Activated T-cell treated with anti-CD3 and anti-CD28 coated beads, Interleukin-2, amount 50 U/mL, for 72 hours (primary cell): Measurements from ENCODE around the gene SEC24C. TPM values are rescaled to one million over a fixed set of nuclear protein-coding genes. Genes with fewer than 3 reads are reported as not detected.
A peak's percentile ranks its signal among the peaks of the same experiment; 100 is the strongest.
"Not testable (repeated sequence)": the region's sequence is repeated elsewhere in the genome, so short reads cannot be mapped to it uniquely, and the experiment has no call there.

Experiments used
- ATAC-seq, 2 donors: fragments of 150-1000 bp; cut with Tn5 transposase; replicated peaks in 1 of 2; 2 replicates each; pipeline ENCODE4 v1.10.0; 2021; ENCODE audit warnings: moderate library complexity in 2 of 2, mild to moderate bottlenecking in 1 of 2
- DNase-seq, 2 donors: peaks; one replicate each; pipeline ENCODE4 v3.0.0; 2021 to 2022; ENCODE audit warnings: mixed read lengths in 1 of 2
- H3K27ac Mint-ChIP-seq: one replicate; pipeline ENCODE4 v1.8.0; 2022; ENCODE audit warnings: mild to moderate bottlenecking, moderate library complexity, mixed read lengths
- H3K27me3 Mint-ChIP-seq: one replicate; pipeline ENCODE4 v1.8.0; 2022; ENCODE audit warnings: low read depth, mixed read lengths
- H3K36me3 Mint-ChIP-seq, 2 donors: one replicate each; pipeline ENCODE4 v1.8.0; 2022; ENCODE audit warnings: mixed read lengths in 2 of 2, mild to moderate bottlenecking in 1 of 2; ENCODE audit not compliant: insufficient read depth in 2 of 2
- H3K4me1 Mint-ChIP-seq: one replicate; pipeline ENCODE4 v1.8.0; 2022; ENCODE audit warnings: low read depth, mixed read lengths
- H3K4me3 Mint-ChIP-seq, 2 donors: one replicate each; pipeline ENCODE4 v1.8.0; 2022; ENCODE audit warnings: mild to moderate bottlenecking in 2 of 2, mixed read lengths in 2 of 2, moderate library complexity in 2 of 2
- H3K9me3 Mint-ChIP-seq, 2 donors: one replicate each; pipeline ENCODE4 v1.8.0; 2022; ENCODE audit warnings: mixed read lengths in 2 of 2
- total RNA-seq, 2 donors: library from RNA; stranded (reverse); gene quantifications; one replicate each; pipeline ENCODE4 v1.2.3, GENCODE V29; 2022

The SEC24C gene
- total RNA-seq, 2 donors from 2014 or later = 105 to 119 TPM

DNA sequence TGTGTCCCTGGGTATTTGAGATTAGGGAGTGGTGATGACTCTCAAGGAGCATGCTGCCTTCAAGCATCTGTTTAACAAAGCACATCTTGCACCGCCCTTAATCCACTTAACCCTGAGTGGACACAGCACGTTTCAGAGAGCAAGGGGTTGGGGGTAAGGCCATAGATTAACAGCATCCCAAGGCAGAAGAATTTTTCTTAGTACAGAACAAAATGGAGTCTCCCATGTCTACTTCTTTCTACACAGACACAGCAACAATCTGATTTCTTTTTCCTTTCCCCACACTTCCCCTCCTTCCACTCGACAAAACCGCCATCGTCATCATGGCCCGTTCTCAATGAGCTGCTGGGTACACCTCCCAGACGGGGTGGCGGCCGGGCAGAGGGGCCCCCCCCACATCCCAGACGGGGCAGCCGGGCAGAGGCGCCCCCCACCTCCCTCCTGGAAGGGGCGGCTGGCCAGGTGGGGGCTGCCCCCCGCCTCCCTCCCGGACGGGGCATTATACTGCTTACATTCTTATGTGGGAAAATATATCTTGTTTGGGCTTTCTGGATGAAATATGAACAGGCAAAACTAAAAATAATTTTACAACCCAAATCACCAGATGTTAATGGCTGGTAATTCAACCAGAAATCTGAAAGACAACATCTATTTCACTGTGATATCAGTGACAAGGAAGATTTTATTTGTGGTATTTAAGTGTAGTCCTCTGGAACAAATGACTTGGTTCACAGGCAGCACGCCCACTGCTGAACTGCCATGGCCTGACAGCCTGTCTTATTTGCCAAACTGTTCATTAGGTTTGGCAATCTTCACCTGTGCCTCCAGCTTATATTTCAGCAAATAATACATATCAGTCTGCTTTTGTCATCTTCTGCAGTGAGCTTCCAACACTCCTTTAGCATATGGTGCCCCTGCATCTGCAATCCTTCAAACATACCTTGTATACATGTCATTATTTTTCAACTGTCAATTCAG lies 28.7 kb upstream of the SEC24C start:
- H3K36me3 Mint-ChIP-seq = peaks cover 5 to 18% of the 10 kb centered on the region in 2 donors
- H3K4me3 Mint-ChIP-seq, H3K27me3 Mint-ChIP-seq, H3K4me1 Mint-ChIP-seq, H3K27ac Mint-ChIP-seq, H3K9me3 Mint-ChIP-seq, ATAC-seq, DNase-seq: not testable (repeated sequence)

DNA sequence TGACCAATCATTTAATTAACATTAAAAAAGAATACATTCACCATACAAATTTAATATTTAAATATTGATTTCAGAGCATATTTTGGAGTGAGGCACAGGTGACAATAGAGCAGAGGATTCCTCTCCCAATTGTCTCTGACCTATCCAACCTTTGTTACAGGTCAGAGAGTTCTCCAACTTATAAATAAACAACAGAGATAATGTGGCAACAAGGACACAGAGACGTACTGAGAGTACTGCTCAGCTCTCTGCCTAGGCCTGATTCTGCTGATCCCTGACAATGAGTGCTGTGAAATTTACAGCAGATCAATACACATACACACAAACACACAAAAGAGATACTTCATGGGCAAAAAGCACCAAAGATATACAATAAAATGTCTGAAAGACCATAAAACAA lies 27.9 kb upstream of the SEC24C start:
- H3K27ac Mint-ChIP-seq = no peak overlapping the region
- DNase-seq (no peak), ATAC-seq (no peak)
- H3K4me1 Mint-ChIP-seq = peaks cover 4% of the 10 kb centered on the region
- H3K36me3 Mint-ChIP-seq = peaks cover 5 to 18% of the 10 kb centered on the region in 2 donors
- no peak overlapping the region for H3K4me3 Mint-ChIP-seq
- no peaks in the 10 kb centered on the region for H3K27me3 Mint-ChIP-seq
- no peaks in the 10 kb centered on the region for H3K9me3 Mint-ChIP-seq

DNA sequence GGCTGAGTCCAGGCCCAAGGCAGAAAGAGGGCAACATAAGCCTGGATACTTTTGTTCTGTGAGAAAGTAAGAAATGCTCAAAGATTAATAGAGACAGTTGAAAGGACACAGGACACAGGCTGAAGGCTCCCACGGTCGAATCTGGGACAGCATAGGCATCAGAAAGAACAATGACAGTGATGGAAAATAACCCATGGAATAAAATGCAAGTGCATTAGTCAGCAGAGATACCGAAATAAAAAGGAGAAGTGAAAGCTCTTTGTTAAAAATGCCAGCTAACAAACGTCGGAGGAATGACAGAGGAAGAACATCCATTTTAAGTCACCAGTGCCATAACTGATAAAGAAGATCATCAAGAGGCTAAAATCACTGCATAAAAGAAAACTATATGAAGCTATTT lies 26.6 kb upstream of the SEC24C start:
- Mint-ChIP-seq H3K27me3 (no peaks in the 10 kb centered on the region), H3K4me1 (peaks cover 4% of the 10 kb centered on the region), H3K36me3 (peaks cover 7 to 16% of the 10 kb centered on the region in 2 donors), H3K9me3 (no peaks in the 10 kb centered on the region), H3K27ac (no peak overlapping the region), H3K4me3 (no peak overlapping the region)
- DNase-seq (no peak), ATAC-seq (no peak)

DNA sequence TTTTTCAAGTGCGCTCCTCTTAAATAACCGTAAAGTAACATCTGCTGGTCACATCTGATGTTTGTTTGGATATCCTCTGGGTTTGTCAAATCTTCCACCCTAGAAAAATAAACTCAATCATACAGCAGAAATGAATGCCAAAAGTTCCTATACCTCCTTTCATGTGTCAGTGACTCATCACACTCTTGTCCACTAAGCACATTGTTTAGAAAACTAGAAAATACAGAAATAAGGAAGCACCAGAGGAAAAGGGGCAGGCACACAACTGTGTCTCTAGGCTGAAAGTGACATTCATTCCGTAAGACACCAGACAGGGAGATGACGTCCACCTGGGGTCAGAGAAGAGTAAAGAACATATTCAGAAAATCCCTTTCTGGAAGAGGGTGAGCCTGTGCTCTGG lies 23.6 kb upstream of the SEC24C start:
- not testable (repeated sequence) for H3K27me3 Mint-ChIP-seq, H3K4me3 Mint-ChIP-seq
- peaks cover 7 to 18% of the 10 kb centered on the region in 2 donors for H3K36me3 Mint-ChIP-seq

DNA sequence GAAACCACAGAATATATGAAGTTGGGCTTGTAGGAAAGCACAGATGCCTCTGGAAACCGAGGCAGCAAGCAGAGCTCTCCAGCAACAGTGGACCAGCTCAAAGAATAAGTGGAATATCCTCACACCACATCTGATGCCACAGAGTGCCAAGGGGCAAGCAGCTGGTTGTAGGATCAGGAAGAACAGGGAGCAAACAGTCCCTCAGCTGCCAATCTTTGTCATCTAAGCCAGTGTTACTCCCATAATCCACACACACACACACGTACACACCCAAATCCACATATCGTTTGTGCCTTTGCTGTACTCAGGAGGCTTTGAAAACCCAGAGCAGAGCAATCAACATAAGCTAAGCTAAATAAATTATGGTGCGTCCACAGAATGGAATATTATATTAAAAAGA lies 20.7 kb upstream of the SEC24C start:
- DNase-seq (no peak), ATAC-seq (no peak)
- Mint-ChIP-seq H3K27me3 (no peaks in the 10 kb centered on the region), H3K4me1 (peaks cover 3% of the 10 kb centered on the region), H3K27ac (no peak overlapping the region), H3K4me3 (no peak overlapping the region), H3K36me3 (peaks cover 9 to 14% of the 10 kb centered on the region in 2 donors), H3K9me3 (no peaks in the 10 kb centered on the region)

More for the DNA sequence above, 23.6 kb upstream of the SEC24C start:
- H3K9me3 Mint-ChIP-seq, H3K27ac Mint-ChIP-seq, H3K4me1 Mint-ChIP-seq, DNase-seq, ATAC-seq: not testable (repeated sequence)

DNA sequence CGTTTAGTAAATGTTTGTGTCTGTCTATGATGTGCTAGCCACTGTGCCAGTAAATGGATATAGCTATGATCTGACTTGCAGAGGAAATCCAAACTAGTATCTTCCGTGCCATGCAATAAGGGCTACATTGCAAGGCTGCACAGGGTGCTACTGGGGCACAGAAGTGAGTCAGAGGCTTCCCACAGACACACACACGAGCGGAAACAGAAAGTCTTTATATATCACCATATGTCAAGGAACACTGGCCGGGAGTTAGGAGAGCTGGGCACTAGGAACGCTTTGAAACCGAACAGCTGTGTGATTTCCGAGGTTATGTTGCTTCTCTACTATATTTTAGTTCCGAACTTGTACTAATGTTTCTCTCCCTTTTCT lies 14.4 kb upstream of the SEC24C start:
- not testable (repeated sequence) for H3K36me3 Mint-ChIP-seq, H3K4me1 Mint-ChIP-seq, H3K27me3 Mint-ChIP-seq, H3K9me3 Mint-ChIP-seq
- Mint-ChIP-seq H3K4me3 (peak overlapping the region; percentile 92 to 94), H3K27ac (peak overlapping the region; percentile 95)
- ATAC-seq = peak; percentile 52 to 58
- DNase-seq = peak; percentile 35 to 54

DNA sequence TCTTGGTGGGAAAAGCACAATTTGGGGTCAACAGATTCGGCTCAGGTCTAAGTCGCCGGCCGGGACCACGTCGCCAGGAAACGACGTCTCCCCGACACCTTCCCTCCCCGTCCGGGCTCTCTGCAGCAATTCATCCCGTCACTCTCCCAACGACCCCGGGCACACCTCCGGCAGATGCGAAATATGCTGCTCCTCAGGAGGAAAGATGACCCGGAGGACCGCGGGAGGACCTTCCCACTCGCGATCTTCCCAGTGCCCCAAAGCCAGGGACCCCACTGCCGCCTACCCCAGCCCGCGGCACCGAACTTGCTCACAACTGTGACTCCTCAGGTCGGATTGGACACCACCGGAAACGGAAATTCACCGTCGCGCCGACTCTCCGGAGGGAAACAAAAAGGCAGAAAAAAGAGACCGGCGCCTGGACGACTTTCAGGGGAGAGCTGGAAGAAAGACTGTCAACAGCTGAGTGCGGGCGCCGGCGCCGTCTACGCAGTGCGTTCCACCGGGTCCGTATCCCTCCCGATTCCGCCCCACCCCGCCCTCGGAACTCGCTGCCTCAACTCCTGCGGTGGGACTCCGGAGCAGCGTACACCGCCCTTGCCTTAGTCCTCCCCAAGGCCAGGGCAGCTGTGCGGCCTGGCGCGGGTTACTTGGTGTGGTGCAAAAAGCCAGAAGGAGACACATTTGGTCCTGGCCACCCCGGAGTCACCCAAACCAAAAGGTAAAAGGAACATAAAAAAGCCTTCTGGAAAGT lies 13.8 kb upstream of the SEC24C start:
- H3K27me3 Mint-ChIP-seq = no peaks in the 10 kb centered on the region
- peaks cover 5% of the 10 kb centered on the region for H3K4me1 Mint-ChIP-seq
- no peaks in the 10 kb centered on the region for H3K9me3 Mint-ChIP-seq
- H3K4me3 Mint-ChIP-seq = peak overlapping the region; percentile 92 to 94
- ATAC-seq (peak; percentile 93 to 94), DNase-seq (peak; percentile 91 to 94)
- peaks cover 5 to 7% of the 10 kb centered on the region in 2 donors for H3K36me3 Mint-ChIP-seq
- peak overlapping the region; percentile 95 for H3K27ac Mint-ChIP-seq

DNA sequence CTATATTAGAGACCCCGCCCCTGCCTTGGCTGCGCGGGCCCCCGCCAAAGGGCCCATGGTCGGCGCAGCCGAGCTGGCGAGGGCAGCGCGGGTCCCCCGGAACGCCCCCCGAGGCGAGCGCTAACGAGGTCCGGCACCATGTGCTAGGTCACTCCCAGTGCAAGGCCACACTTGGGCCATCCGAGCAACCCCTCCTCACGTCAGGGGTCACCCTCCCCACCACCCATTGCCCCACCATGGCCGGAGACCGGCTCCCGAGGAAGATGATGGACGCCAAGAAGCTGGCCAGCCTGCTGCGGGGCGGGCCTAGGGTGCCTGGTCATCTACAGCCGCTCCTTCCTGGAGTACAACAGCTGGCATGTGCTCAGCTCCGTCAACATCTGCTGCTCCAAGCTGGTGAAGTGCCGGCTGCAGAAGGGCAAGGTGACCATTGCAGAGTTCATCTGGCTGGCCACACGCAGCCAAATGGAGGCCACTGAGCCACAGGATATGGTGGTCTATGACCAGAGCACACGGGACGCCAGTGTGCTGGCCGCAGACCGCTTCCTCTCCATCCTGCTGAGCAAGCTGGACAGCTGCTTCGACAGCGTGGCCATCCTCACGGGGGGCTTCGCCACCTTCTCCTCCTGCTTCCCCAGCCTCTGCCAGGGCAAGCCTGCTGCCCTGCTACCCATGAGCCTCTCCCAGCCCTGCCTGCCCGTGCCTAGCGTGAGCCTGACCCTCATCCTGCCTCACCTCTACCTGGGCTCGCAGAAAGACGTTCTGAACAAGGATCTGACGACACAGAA lies 12.4 kb upstream of the SEC24C start:
- no peaks in the 10 kb centered on the region for H3K9me3 Mint-ChIP-seq
- peak overlapping the region; percentile 52 to 92 for H3K4me3 Mint-ChIP-seq
- DNase-seq = no peak
- no peaks in the 10 kb centered on the region for H3K27me3 Mint-ChIP-seq
- ATAC-seq = no peak
- H3K27ac Mint-ChIP-seq = peak overlapping the region; percentile 14
- H3K36me3 Mint-ChIP-seq = peaks cover 1 to 3% of the 10 kb centered on the region in 2 donors
- H3K4me1 Mint-ChIP-seq = peaks cover 5% of the 10 kb centered on the region

DNA sequence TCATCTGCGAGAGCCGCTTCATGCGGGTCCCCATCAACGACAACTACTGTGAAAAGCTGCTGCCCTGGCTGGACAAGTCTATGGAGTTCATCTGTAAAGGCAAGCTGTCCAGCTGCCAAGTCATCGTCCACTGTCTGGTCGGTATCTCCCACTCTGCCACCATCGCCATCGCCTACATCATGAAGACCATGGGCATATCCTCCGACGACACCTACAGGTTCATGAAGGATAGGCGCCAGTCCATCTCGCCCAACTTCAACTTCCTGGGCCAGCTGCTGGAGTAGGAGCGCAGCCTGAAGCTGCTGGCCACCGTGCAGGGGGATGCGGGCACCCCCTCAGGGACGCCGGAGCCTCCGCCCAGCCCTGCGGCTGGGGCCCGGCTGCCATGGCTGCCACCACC lies 11.7 kb upstream of the SEC24C start:
- ATAC-seq = no peak
- Mint-ChIP-seq H3K27me3 (no peaks in the 10 kb centered on the region), H3K36me3 (peaks cover 0 to 1% of the 10 kb centered on the region in 2 donors), H3K4me1 (peaks cover 5% of the 10 kb centered on the region), H3K9me3 (no peaks in the 10 kb centered on the region), H3K27ac (peak overlapping the region; percentile 14), H3K4me3 (peak overlapping the region; percentile 43 to 52)
- DNase-seq = no peak

DNA sequence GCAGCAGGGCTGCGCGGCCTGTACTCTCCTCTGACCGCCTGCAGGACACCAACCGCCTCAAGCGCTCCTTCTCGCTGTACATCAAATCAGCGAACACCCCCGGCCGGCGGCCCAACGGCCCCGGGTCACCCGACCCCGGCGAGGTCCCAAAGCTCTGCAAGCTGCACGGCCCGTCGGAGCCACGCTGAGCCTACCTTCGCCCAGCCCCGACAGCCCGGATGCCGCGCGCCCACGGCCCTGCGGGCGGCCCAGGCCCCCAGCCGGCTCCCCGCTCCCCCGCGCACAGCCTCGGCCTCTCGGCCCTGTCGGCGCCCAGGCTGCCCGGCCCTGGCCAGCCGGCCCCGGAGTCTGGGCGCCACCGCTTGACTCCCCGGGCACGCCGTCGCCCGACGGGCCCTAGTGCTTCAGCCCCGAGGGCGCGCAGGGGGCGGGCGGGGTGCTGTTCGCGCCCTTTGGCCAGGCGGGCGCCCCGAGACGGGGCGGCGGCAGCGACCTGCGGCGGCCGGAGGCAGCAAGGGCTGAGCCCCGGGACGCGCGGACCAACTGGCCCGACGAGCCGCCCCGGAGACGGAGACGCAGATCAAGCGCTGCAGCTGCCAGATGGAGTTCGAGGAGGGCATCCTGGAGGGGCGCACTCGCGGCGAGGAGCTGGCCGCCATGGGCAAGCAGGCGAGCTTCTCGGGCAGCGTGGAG lies 11.1 kb upstream of the SEC24C start:
- DNase-seq = no peak
- Mint-ChIP-seq H3K4me1 (peaks cover 5% of the 10 kb centered on the region), H3K27me3 (no peaks in the 10 kb centered on the region), H3K27ac (no peak overlapping the region), H3K36me3 (peaks cover 0 to 1% of the 10 kb centered on the region in 2 donors), H3K4me3 (no peak overlapping the region), H3K9me3 (no peaks in the 10 kb centered on the region)
- no peak for ATAC-seq

DNA sequence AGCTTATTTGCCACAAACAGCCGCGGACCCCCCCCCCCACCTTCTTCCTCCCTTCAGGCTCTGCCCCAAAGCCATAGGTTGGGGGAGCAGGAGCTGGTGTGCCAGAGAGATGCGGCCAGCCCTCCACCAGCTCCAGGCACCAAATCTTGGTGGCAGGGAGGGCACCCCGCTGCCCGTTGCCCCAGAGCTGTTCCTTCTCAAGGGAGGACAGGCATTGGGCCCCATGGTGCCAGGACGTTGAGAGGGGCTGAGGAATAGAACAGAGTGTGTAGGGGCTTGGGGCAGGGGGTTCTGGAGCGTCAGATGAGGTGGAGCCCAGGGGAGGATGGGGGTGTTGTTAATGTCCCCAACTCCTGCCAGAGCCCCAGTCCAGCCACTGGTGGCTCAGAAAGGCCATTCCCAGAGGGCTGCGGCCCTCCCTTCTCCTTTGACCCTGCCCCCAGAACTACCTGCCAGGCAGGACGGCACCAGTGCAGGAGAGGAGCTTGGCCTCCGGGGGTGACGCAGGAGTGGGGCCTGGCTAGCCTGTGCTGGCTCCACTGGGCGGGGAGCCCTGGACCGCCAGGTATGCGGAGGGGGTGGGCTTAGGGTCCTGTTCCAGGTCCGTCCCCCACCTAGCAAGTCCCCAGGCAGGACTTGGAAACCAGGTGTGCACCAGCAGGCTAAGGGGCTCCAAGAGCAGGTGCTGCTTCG lies 10.0 kb upstream of the SEC24C start:
- Mint-ChIP-seq H3K9me3 (no peaks in the 10 kb centered on the region), H3K4me3 (no peak overlapping the region), H3K36me3 (peaks cover 0 to 1% of the 10 kb centered on the region in 2 donors), H3K27me3 (no peaks in the 10 kb centered on the region), H3K27ac (peak overlapping the region; percentile 65), H3K4me1 (peaks cover 5% of the 10 kb centered on the region)
- DNase-seq (no peak), ATAC-seq (no peak)

DNA sequence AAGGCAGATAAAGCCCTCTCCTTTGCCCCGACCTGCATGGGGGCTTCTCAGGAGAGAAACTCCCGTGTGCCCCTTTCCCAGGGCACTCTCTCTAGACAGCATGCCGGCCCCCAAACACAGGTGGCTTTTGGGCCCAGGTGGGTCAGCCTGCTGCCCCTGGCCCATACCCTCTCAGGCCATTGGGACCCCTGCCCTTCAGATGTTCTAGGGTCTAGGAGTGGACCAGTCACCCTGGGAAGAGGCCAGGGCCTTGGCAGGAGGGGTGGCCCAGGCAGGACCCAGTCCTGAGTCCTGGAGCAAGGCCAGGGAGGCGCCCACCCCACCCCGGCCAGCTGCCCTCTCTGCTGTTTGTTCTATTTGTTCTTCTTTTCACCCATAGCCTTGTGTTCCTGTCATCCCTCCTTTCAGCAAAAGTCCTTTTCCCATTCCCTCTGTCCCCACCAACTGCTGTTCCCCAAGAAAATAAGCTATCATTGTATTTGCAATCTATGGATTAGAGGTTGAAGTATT lies 9.3 kb upstream of the SEC24C start:
- Mint-ChIP-seq H3K9me3 (no peaks in the 10 kb centered on the region), H3K4me1 (peaks cover 5% of the 10 kb centered on the region), H3K4me3 (no peak overlapping the region), H3K27me3 (no peaks in the 10 kb centered on the region), H3K36me3 (peaks cover 0 to 1% of the 10 kb centered on the region in 2 donors), H3K27ac (no peak overlapping the region)
- DNase-seq = no peak
- no peak for ATAC-seq
